HCT116 (cell line): Measurements from ENCODE around the gene ZEB2. TPM values are rescaled to one million over a fixed set of nuclear protein-coding genes. Genes with fewer than 3 reads are reported as not detected.

ENCODE experiments used
- ATAC-seq: fragments of 200-7000 bp; cut with Tn5 transposase; 2 replicates; pipeline ENCODE4 v1.9.1; 2020; ENCODE audit warnings: mild to moderate bottlenecking, moderate library complexity
- BruUV-seq: library from RNA; stranded (reverse); fragments of 400-500 nt; replicated peaks from 2 replicates; lab custom pipeline; 2021; lab: Mats Ljungman, UMichigan
- CTCF ChIA-PET: fragments of 300-600 bp; sonication (Branson Sonifier 250); formaldehyde crosslinking; loops from one replicate; lab custom pipeline; 2021; ENCODE audit warnings: antibody characterized with exemption; lab: Charles Lee
- POLR2A ChIA-PET: fragments of 300-600, 350-600 bp; sonication (Branson Sonifier 250); formaldehyde crosslinking; loops from one replicate; lab custom pipeline; 2021; ENCODE audit warnings: antibody characterized with exemption; lab: Charles Lee
- RAD21 ChIA-PET, 2 experiments: fragments of 300-600 bp; sonication (Branson Sonifier 250); formaldehyde crosslinking; loops; one replicate each; lab custom pipeline; 2023; ENCODE audit warnings: low total read pairs in 2 of 2; ENCODE audit not compliant: uncharacterized antibody in 2 of 2, unreplicated experiment in 2 of 2, low non-redundant PET in 1 of 2; lab: Charles Lee
- DNase-seq: peaks from one replicate; pipeline ENCODE4 v3.0.0-alpha.2; 2010; ENCODE audit warnings: low read depth, low spot score
- H2AFZ ChIP-seq: fragments of 200-600 bp; shearing (Covaris generic), sonication (generic); 2 replicates; pipeline ENCODE4 v1.6.1; 2017; ENCODE audit warnings: low read depth, mixed run types, mixed read lengths, antibody characterized with exemption, low read length; ENCODE audit not compliant: poor library complexity, severe bottlenecking
- H3K27ac ChIP-seq: 2 replicates; pipeline ENCODE4 v1.5.1; 2012; ENCODE audit warnings: low read depth, low read length
- H3K27me3 ChIP-seq: fragments of 200-600 bp; sonication (generic); 2 replicates; pipeline ENCODE4 v1.6.1; 2016; ENCODE audit warnings: mixed run types, low read length, mixed read lengths; ENCODE audit not compliant: insufficient read depth
- H3K36me3 ChIP-seq, 2 experiments: fragments of 200-500 bp in 1 of 2; fragments of 200-600 bp in 1 of 2; sonication (Bioruptor generic) in 1 of 2; sonication (generic) in 1 of 2; 2 replicates each; pipeline versions ENCODE4 v1.5.1 to v1.6.1; 2014 to 2016; ENCODE audit warnings: low read length in 2 of 2, inconsistent platforms in 1 of 2, mixed read lengths in 1 of 2, mixed run types in 1 of 2; ENCODE audit not compliant: insufficient read depth in 2 of 2, control insufficient read depth in 1 of 2
- H3K4me1 ChIP-seq, 2 experiments: fragments of 200-600 bp in 1 of 2; sonication (generic) in 1 of 2; 2 replicates each; pipeline versions ENCODE4 v1.5.1 to v1.6.1; 2012 to 2017; ENCODE audit warnings: low read length in 2 of 2, inconsistent platforms in 1 of 2, mild to moderate bottlenecking in 1 of 2, mixed read lengths in 1 of 2, mixed run types in 1 of 2, moderate library complexity in 1 of 2; ENCODE audit not compliant: insufficient read depth in 2 of 2, control insufficient read depth in 1 of 2
- H3K4me2 ChIP-seq: fragments of 200-600 bp; sonication (generic); 2 replicates; pipeline ENCODE4 v1.6.1; 2017; ENCODE audit warnings: mixed run types, low read length, mixed read lengths
- H3K4me3 ChIP-seq, 2 experiments: fragments of 200-600 bp in 1 of 2; sonication (generic) in 1 of 2; replicated peaks in 1 of 2; 2 replicates each; pipeline ENCODE4 v1.5.1; 2011 to 2016; ENCODE audit warnings: low read length in 2 of 2, control low read depth in 1 of 2, low read depth in 1 of 2, mild to moderate bottlenecking in 1 of 2, mixed read lengths in 1 of 2, mixed run types in 1 of 2
- H3K79me2 ChIP-seq: fragments of 200-600 bp; sonication (generic); 2 replicates; pipeline ENCODE4 v1.6.1; 2017; ENCODE audit warnings: mild to moderate bottlenecking, mixed run types, low read length, moderate library complexity, mixed read lengths; ENCODE audit not compliant: insufficient read depth
- H3K9ac ChIP-seq: fragments of 200-600 bp; sonication (generic); 2 replicates; pipeline ENCODE4 v1.6.1; 2016; ENCODE audit warnings: low read length, mixed read lengths
- H3K9me2 ChIP-seq: fragments of 200-600 bp; sonication (generic), shearing (Covaris generic); 2 replicates; pipeline ENCODE4 v1.6.1; 2017; ENCODE audit warnings: mixed run types, mild to moderate bottlenecking, moderate library complexity; ENCODE audit not compliant: insufficient read depth
- H3K9me3 ChIP-seq, 2 experiments: fragments of 200-500 bp in 1 of 2; fragments of 200-600 bp in 1 of 2; sonication (Bioruptor generic) in 1 of 2; sonication (generic) in 1 of 2; 2 replicates each; pipeline ENCODE4 v1.6.1; 2014 to 2017; ENCODE audit warnings: low read length in 2 of 2, mixed read lengths in 2 of 2, inconsistent platforms in 1 of 2, low read depth in 1 of 2, mild to moderate bottlenecking in 1 of 2, mixed run types in 1 of 2, moderate library complexity in 1 of 2; ENCODE audit not compliant: control insufficient read depth in 1 of 2, insufficient read depth in 1 of 2
- H4K20me1 ChIP-seq: fragments of 200-600 bp; sonication (generic), shearing (Covaris generic); 2 replicates; pipeline ENCODE4 v1.6.1; 2017; ENCODE audit warnings: mixed run types, mild to moderate bottlenecking, moderate library complexity; ENCODE audit not compliant: insufficient read depth
- ATF3 ChIP-seq: IDR thresholded peaks from 2 replicates; pipeline ENCODE4 v1.6.1; 2012
- EGR1 ChIP-seq: IDR thresholded peaks from 2 replicates; pipeline ENCODE4 v1.6.1; 2012; ENCODE audit warnings: low read depth
- EZH2phosphoT487 ChIP-seq: fragments of 200-600 bp; IDR thresholded peaks from 2 replicates; pipeline ENCODE4 v1.6.1; 2018; ENCODE audit warnings: antibody characterized with exemption, borderline replicate concordance
- JUND ChIP-seq: IDR thresholded peaks from 2 replicates; pipeline ENCODE4 v1.6.1; 2012
- MAX ChIP-seq: IDR thresholded peaks from 2 replicates; pipeline ENCODE4 v1.6.1; 2012
- RAD21 ChIP-seq: IDR thresholded peaks from 2 replicates; pipeline ENCODE4 v1.6.1; 2012; ENCODE audit warnings: low read depth, mild to moderate bottlenecking
- YY1 ChIP-seq: IDR thresholded peaks from 2 replicates; pipeline ENCODE4 v1.6.1; 2011; ENCODE audit warnings: low read length, low read depth, moderate library complexity, mild to moderate bottlenecking; ENCODE audit not compliant: insufficient replicate concordance; ENCODE audit errors: extremely low read depth
- ZBTB33 ChIP-seq: IDR thresholded peaks from 2 replicates; pipeline ENCODE4 v1.6.1; 2011; ENCODE audit warnings: mild to moderate bottlenecking, low read length, moderate library complexity; ENCODE audit not compliant: insufficient replicate concordance; ENCODE audit errors: extremely low read depth
- ZFX ChIP-seq: fragments of 450-650 bp; IDR thresholded peaks from 2 replicates; pipeline ENCODE4 v1.6.1; 2017
- intact Hi-C: fragments of 100-400 bp; cut with micrococcal nuclease; formaldehyde crosslinking; loops from 2 replicates; pipeline ENCODE4 v1.10.0; 2022
- total RNA-seq: library from RNA; stranded (reverse); gene quantifications from one replicate; pipeline ENCODE4 v1.2.1, GENCODE V29; 2021; ENCODE audit not compliant: unreplicated experiment

The ZEB2 gene
- total RNA-seq, 1 experiment from 2014 or later = 0.81 TPM

GRCh38 chr2:144498277-144498676, 21.6 kb downstream of the ZEB2 start:
- CTCF ChIA-PET = no interaction called here

More at GRCh38 chr2:144498277-144498676, 21.6 kb downstream of the ZEB2 start:
- H3K9ac ChIP-seq = no peak overlapping the region
- ATAC-seq (no peak), DNase-seq (no peak)
- H3K4me1 ChIP-seq = no peaks in the 10 kb centered on the region
- H3K4me3 ChIP-seq = no peak overlapping the region
- H3K27ac ChIP-seq = no peak overlapping the region
- RAD21 ChIA-PET = no interaction called here
- no peaks in the 10 kb centered on the region for H3K9me3 ChIP-seq
- BruUV-seq = no TSS peak
- no peak overlapping the region for H3K4me2 ChIP-seq
- no peaks in the 10 kb centered on the region for H3K79me2 ChIP-seq
- no peak overlapping the region for H2AFZ ChIP-seq
- H4K20me1 ChIP-seq = no peaks in the 10 kb centered on the region
- H3K9me2 ChIP-seq = no peaks in the 10 kb centered on the region
- no peaks in the 10 kb centered on the region for H3K36me3 ChIP-seq
- intact Hi-C loops = no loop called here
- POLR2A ChIA-PET = no interaction called here
- TF ChIP-seq YY1 (no peak), JUND (no peak), RAD21 (no peak), MAX (no peak), EZH2phosphoT487 (no peak), ZFX (no peak), ATF3 (no peak), ZBTB33 (no peak), EGR1 (no peak)
- H3K27me3 ChIP-seq = no peaks in the 10 kb centered on the region
